Mesangial cell (primary cell): ENCODE measurements around the gene OR4K15. TPM values are rescaled to one million over a fixed set of nuclear protein-coding genes. Genes with fewer than 3 reads are reported as not detected.

Experiments used
- total RNA-seq: library from RNA; depleted of rRNA; stranded (reverse); fragments of >200 nt; gene quantifications from 2 replicates; pipeline ENCODE4 v1.2.3, GENCODE V29; 2015

Gene OR4K15
- total RNA-seq: not detected in 2 replicates

GRCh38 chr14:19975291-19975690 is at the start of gene OR4K15:
OR4K15 (plus strand) TSS chr14:19975591; CDS start chr14:19975591, 0 bp downstream.

GRCh38 chr14:19930617-19931016 is 44.8 kb upstream of the OR4K15 start, which contains the start of gene OR4K1:
OR4K1 (plus strand) TSS chr14:19930917; CDS start chr14:19935667, 4,750 bp downstream.

DNA sequence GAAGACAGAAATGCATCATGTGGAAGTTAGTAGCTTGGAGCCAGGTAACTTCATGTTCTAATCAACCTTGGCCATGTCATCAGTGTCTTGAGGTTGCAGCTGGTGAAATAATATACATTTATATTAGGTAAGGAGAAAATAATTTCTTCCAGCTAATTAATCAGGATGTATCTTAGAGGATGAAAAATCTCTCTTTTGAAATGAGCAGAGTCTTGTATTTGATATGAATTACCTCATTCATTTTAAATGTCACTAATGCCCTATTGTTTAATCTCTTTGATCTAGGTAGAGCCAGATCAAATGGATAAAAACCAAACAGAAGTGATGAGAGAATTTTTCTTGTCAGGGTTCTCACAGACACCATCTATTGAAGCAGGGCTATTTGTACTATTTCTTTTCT is 26.5 kb downstream of the OR4K15 start, which contains the start of gene OR4Q2:
OR4Q2 (plus strand) TSS at position 301 of the 400 bp plus-strand sequence.

GRCh38 chr14:20019257-20019865 is 44.0 kb downstream of the OR4K15 start, which contains the start of gene OR4K14:
OR4K14 (minus strand) TSS chr14:20019307; CDS start chr14:20015193, 4,114 bp downstream.

Other genes with a start within 250 kb of the OR4K15 start
- gene OR4Q3, start 232.0 kb upstream of the OR4K15 start, total RNA-seq: not detected in 2 replicates
- not detected in 2 replicates for gene OR4M1, start 202.1 kb upstream of the OR4K15 start, total RNA-seq
- gene OR4N2, start 171.8 kb upstream of the OR4K15 start, total RNA-seq: not detected in 2 replicates
- gene OR4K2, start 100.4 kb upstream of the OR4K15 start, total RNA-seq: not detected in 2 replicates
- not detected in 2 replicates for gene OR4K5, start 55.0 kb upstream of the OR4K15 start, total RNA-seq
- gene OR4K1, start 44.7 kb upstream of the OR4K15 start, total RNA-seq: not detected in 2 replicates
- gene OR4Q2, start 26.6 kb downstream of the OR4K15 start, total RNA-seq: not detected in 2 replicates
- gene OR4K14, start 43.7 kb downstream of the OR4K15 start, total RNA-seq: not detected in 2 replicates
- not detected in 2 replicates for gene OR4K13, start 60.4 kb downstream of the OR4K15 start, total RNA-seq
- not detected in 2 replicates for gene OR4L1, start 84.5 kb downstream of the OR4K15 start, total RNA-seq
- gene OR4K17, start 135.1 kb downstream of the OR4K15 start, total RNA-seq: not detected in 2 replicates
- gene OR4N5, start 163.2 kb downstream of the OR4K15 start, total RNA-seq: not detected in 2 replicates
- gene OR11G2, start 215.3 kb downstream of the OR4K15 start, total RNA-seq: not detected in 2 replicates
- gene OR11H6, start 248.1 kb downstream of the OR4K15 start, total RNA-seq: not detected in 2 replicates